ENCODE results near the gene SRSF2. TPM values are rescaled to one million over a fixed set of nuclear protein-coding genes. Genes with fewer than 3 reads are reported as not detected.
"Not testable (repeated sequence)": the region's sequence is repeated elsewhere in the genome, so short reads cannot be mapped to it uniquely, and the experiment has no call there.

The SRSF2 gene
- total RNA-seq, 2 experiments from 2014 or later, result 549 to 571 TPM

- no peak overlapping the region for H3K4me3 Mint-ChIP-seq
- H3K9me3 Mint-ChIP-seq, result peaks cover 1% of the 10 kb centered on the region
- no peak overlapping the region for H3K27ac Mint-ChIP-seq
- no peak for DNase-seq
- H3K4me1 Mint-ChIP-seq, result peaks cover 19% of the 10 kb centered on the region
- H3K36me3 Mint-ChIP-seq, result peaks cover 26% of the 10 kb centered on the region
- no peaks in the 10 kb centered on the region for H3K27me3 Mint-ChIP-seq
Measured at GRCh38 chr17:76747716-76748363, 10.7 kb upstream of the SRSF2 start.

- H3K4me3 Mint-ChIP-seq, DNase-seq, H3K27me3 Mint-ChIP-seq, H3K9me3 Mint-ChIP-seq: not testable (repeated sequence)
- Mint-ChIP-seq H3K36me3 (peaks cover 24% of the 10 kb centered on the region), H3K27ac (peak overlapping the region; percentile 25), H3K4me1 (peaks cover 15% of the 10 kb centered on the region)
Measured at GRCh38 chr17:76745785-76746184, 8.7 kb upstream of the SRSF2 start.

- no peaks in the 10 kb centered on the region for H3K27me3 Mint-ChIP-seq
- H3K36me3 Mint-ChIP-seq, result peaks cover 24% of the 10 kb centered on the region
- no peak overlapping the region for H3K27ac Mint-ChIP-seq
- DNase-seq, result no peak
- H3K9me3 Mint-ChIP-seq, result no peaks in the 10 kb centered on the region
- H3K4me3 Mint-ChIP-seq, result no peak overlapping the region
- H3K4me1 Mint-ChIP-seq, result peaks cover 17% of the 10 kb centered on the region
Measured at GRCh38 chr17:76744747-76745146, 7.6 kb upstream of the SRSF2 start.

GRCh38 chr17:76742958-76743357 is 5.8 kb upstream of the SRSF2 start:
- DNase-seq, result no peak
- Mint-ChIP-seq H3K4me1 (peaks cover 31% of the 10 kb centered on the region), H3K9me3 (no peaks in the 10 kb centered on the region), H3K4me3 (no peak overlapping the region), H3K27ac (no peak overlapping the region), H3K27me3 (no peaks in the 10 kb centered on the region), H3K36me3 (peaks cover 24% of the 10 kb centered on the region)

GRCh38 chr17:76740329-76741118 is 3.4 kb upstream of the SRSF2 start:
- H3K36me3 Mint-ChIP-seq, result peaks cover 30% of the 10 kb centered on the region
- H3K4me3 Mint-ChIP-seq, result no peak overlapping the region
- H3K4me1 Mint-ChIP-seq, result peaks cover 28% of the 10 kb centered on the region
- H3K27me3 Mint-ChIP-seq, result peaks cover 7% of the 10 kb centered on the region
- no peak overlapping the region for H3K27ac Mint-ChIP-seq
- no peak for DNase-seq
- no peaks in the 10 kb centered on the region for H3K9me3 Mint-ChIP-seq

- H3K27ac Mint-ChIP-seq, H3K4me3 Mint-ChIP-seq, H3K9me3 Mint-ChIP-seq, H3K27me3 Mint-ChIP-seq, DNase-seq: not testable (repeated sequence)
- Mint-ChIP-seq H3K36me3 (peaks cover 34% of the 10 kb centered on the region), H3K4me1 (peaks cover 26% of the 10 kb centered on the region)
Measured at GRCh38 chr17:76739568-76740115, 2.5 kb upstream of the SRSF2 start.

GRCh38 chr17:76738468-76738850 is 1.3 kb upstream of the SRSF2 start:
- H3K4me1 Mint-ChIP-seq, result peaks cover 33% of the 10 kb centered on the region
- peaks cover 40% of the 10 kb centered on the region for H3K36me3 Mint-ChIP-seq
- H3K27me3 Mint-ChIP-seq, result peaks cover 7% of the 10 kb centered on the region

GRCh38 chr17:76737676-76738467 is 741 bp upstream of the SRSF2 start, which contains the start of gene MFSD11:
MFSD11 (plus strand) TSS chr17:76738119; CDS start chr17:76738353, 234 bp downstream.
- Mint-ChIP-seq H3K4me1 (peaks cover 38% of the 10 kb centered on the region), H3K36me3 (peaks cover 46% of the 10 kb centered on the region), H3K27ac (peak within 1 kb of the TSS; percentile 99), H3K4me3 (peak within 1 kb of the TSS; percentile 95), H3K27me3 (peaks cover 7% of the 10 kb centered on the region), H3K9me3 (no peaks in the 10 kb centered on the region)
- peak; percentile 96 for DNase-seq

More at GRCh38 chr17:76738468-76738850, 1.3 kb upstream of the SRSF2 start:
- DNase-seq, result no peak
- Mint-ChIP-seq H3K27ac (peak overlapping the region; percentile 99), H3K4me3 (peak overlapping the region; percentile 95), H3K9me3 (no peaks in the 10 kb centered on the region)

- Mint-ChIP-seq H3K4me3 (peak overlapping the region; percentile 95), H3K9me3 (no peaks in the 10 kb centered on the region), H3K27ac (peak overlapping the region; percentile 99), H3K36me3 (peaks cover 52% of the 10 kb centered on the region), H3K27me3 (peaks cover 7% of the 10 kb centered on the region), H3K4me1 (peaks cover 45% of the 10 kb centered on the region)
- DNase-seq, result peak; percentile 68
Measured at GRCh38 chr17:76736349-76737081, 616 bp downstream of the SRSF2 start.

- Mint-ChIP-seq H3K4me1 (peaks cover 47% of the 10 kb centered on the region), H3K27ac (peak overlapping the region; percentile 94), H3K9me3 (no peaks in the 10 kb centered on the region), H3K27me3 (peaks cover 7% of the 10 kb centered on the region), H3K4me3 (peak overlapping the region; percentile 94), H3K36me3 (peaks cover 55% of the 10 kb centered on the region)
- no peak for DNase-seq
Measured at GRCh38 chr17:76735586-76736348, 1.4 kb downstream of the SRSF2 start.

GRCh38 chr17:76735006-76735405 is 2.1 kb downstream of the SRSF2 start:
- Mint-ChIP-seq H3K4me3 (peak overlapping the region; percentile 94), H3K9me3 (no peaks in the 10 kb centered on the region), H3K27me3 (peaks cover 7% of the 10 kb centered on the region), H3K36me3 (peaks cover 57% of the 10 kb centered on the region), H3K27ac (peak overlapping the region; percentile 94), H3K4me1 (peaks cover 45% of the 10 kb centered on the region)
- DNase-seq, result no peak

GRCh38 chr17:76734080-76734840 is 2.9 kb downstream of the SRSF2 start:
- peaks cover 49% of the 10 kb centered on the region for H3K4me1 Mint-ChIP-seq

GRCh38 chr17:76733618-76733957 is 3.5 kb downstream of the SRSF2 start:
- H3K27me3 Mint-ChIP-seq, result peaks cover 7% of the 10 kb centered on the region
- no peak for DNase-seq
- H3K9me3 Mint-ChIP-seq, result no peaks in the 10 kb centered on the region
- H3K4me3 Mint-ChIP-seq, result peak overlapping the region; percentile 94
- H3K36me3 Mint-ChIP-seq, result peaks cover 70% of the 10 kb centered on the region
- peaks cover 44% of the 10 kb centered on the region for H3K4me1 Mint-ChIP-seq
- H3K27ac Mint-ChIP-seq, result peak overlapping the region; percentile 94

More at GRCh38 chr17:76734080-76734840, 2.9 kb downstream of the SRSF2 start:
- Mint-ChIP-seq H3K27me3 (peaks cover 7% of the 10 kb centered on the region), H3K36me3 (peaks cover 65% of the 10 kb centered on the region), H3K27ac (peak overlapping the region; percentile 94), H3K9me3 (no peaks in the 10 kb centered on the region), H3K4me3 (peak overlapping the region; percentile 94)
- no peak for DNase-seq

Data from activated naive CD8-positive, alpha-beta T cell treated with anti-CD3 and anti-CD28 coated beads for 36 hours (primary cell).